HG03342 (cell line): Measurements from ENCODE around the gene OR6C3.
"Not testable (repeated sequence)": the region's sequence is repeated elsewhere in the genome, so short reads cannot be mapped to it uniquely, and the experiment has no call there.

Source experiments
- ATAC-seq: cut with Tn5 transposase; IDR thresholded peaks from one replicate; pipeline ENCODE4 v1.9.1; 2021; ENCODE audit warnings: mild to moderate bottlenecking, moderate library complexity; ENCODE audit not compliant: unreplicated experiment

Gene OR6C3

DNA sequence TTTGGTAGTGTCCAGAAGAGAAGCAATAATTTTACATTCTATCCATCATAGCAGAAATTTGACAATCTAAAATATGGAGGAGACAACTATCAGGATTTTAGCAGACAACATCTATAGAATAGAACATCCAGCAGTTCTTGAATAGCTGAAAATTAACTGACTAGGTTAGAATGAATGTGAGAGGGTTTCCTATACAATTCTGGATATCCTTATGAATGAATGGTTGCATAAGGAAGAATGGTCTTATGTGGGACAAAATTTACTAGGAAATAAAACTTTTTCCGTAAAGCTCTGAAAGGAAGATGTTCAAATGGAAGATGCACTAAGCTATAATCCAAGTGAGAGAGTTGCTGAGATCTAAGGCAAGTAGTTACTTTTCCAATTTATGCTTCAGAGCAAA, at the start of gene OR6C3:
TSS of gene OR6C3 (plus strand) at position 301 of the 400 bp plus-strand sequence. CDS start 955 bp downstream, outside the sequence.
- ATAC-seq, result no peak

DNA sequence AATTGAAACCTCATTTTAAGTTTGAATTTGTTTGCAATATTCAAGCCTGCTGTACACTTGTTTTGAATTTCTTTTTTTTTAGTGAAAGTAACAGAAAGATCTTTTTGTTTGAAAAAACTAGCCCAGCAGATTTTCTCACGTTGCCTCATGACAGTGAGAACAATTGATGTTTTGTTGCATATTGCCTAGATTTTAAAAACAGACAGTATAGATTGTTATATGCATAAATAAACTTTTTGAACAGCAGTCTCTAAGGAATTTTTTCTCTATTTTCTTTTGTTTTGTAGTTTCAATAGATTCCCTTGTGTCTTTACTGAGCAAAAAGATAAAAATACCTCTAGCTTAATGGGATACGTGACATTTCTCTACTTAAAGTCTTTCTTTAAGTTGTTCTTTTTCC, 49.6 kb upstream of the OR6C3 start:
- ATAC-seq, result no peak

DNA sequence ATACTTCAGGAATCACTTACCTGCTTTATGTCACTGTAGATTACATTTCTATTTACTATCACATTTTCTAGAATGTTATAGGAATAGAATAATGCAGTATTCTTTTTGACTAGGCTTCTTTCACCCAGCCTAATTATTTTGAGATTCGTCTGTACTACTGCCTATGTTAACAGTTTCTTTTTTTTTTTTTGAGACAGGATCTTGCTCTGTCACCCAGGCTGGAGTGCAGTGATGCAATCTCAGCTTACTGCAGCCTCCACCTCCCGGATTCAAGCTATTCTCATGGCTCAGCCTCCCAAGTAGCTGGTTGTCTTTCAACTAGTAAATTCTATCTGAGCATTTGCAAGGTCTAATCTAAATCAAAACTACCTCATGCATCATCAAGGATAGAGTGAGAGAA, 40.5 kb upstream of the OR6C3 start:
- no peak for ATAC-seq

- ATAC-seq, result no peak
Observed at GRCh38 chr12:55296469-55296868, 34.1 kb upstream of the OR6C3 start, which contains the start of gene OR6C6. OR6C6 (minus strand) TSS chr12:55296569; CDS start chr12:55295232, 1,337 bp downstream.

DNA sequence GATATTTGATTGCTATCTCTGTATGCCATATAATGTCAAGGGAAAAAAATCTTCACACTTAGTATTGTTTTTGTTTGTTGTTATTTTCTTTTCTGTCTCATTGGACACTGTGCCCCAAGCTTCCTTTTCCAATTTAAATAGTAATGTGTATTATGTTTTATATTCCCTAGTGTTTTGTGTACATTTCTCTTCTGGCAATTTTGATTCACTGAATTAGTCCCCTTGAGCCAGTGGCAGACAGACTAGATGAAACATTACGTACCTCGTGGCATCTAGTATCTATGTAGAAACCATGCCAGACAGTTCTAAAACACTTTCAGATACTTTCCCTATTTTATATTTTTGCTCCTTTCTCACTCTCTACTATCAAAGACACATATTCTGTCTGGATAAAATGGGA, 16.5 kb upstream of the OR6C3 start, which contains the start of gene OR6C1:
TSS of gene OR6C1 (plus strand) at position 301 of the 400 bp plus-strand sequence. CDS start 6,257 bp downstream, outside the sequence.
- no peak for ATAC-seq

DNA sequence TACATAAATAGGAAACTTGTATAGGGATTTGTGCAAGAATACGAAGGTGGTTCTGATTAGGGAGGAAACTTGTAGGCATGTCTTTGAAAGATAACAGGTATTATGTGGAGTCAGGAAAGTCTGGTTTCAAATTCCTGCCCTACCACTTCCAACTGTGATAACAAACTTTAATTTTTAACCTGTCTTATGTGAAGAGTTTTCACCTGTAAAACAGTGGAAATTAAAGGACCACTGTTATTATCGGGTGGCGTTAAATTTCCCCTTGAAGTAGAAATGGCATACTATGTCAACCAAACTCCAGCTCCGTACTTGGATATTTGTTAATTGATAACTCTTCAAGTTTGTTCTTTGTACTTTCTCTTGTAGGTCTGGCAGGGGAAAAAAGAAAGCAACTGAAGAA, 10.3 kb upstream of the OR6C3 start:
- no peak for ATAC-seq

GRCh38 chr12:55325801-55326200, 4.7 kb upstream of the OR6C3 start:
- ATAC-seq, result not testable (repeated sequence)

GRCh38 chr12:55336002-55336401, 5.5 kb downstream of the OR6C3 start:
- no peak for ATAC-seq

DNA sequence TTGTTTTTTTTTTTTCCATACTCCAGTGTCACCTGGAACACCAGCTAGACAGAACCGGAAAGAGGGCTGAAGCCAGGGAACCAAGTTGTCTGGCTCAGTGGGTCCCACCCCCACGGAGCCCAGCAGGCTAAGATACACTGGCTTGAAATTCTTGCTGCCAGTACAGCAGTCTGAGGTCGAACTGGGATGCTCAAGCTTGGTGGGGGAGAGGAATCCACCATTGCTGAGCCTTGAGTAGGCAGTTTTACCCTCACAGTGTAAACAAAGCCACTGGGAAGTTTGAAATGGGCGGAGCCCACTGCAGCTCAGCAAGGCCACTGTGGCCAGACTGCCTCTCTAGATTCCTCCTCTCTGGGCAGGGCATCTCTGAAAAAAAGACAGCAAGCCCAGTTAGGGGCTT, 24.8 kb downstream of the OR6C3 start:
- ATAC-seq, result not testable (repeated sequence)

DNA sequence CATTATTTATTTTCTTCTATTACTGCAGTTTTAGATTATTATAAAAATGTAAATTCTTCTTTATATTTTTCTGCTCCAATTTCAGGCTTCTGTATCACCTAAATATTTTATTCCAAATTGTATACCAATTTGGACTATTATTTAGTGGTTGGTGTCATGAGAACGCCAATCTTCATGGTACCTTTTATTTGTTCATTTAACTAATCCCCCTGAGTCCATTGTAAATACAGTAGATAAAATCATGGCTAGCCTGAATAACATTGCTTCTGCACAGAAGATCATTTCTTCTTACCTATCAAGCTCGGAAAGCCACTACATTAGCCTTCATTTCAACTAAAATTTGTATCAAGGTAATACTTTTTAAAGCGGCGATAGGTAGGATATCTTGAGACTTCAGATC, 32.1 kb downstream of the OR6C3 start, which contains the start of gene OR6C75:
TSS of gene OR6C75 (plus strand) at position 301 of the 400 bp plus-strand sequence. CDS start 2,136 bp downstream, outside the sequence.
- ATAC-seq, result no peak

GRCh38 chr12:55365086-55365485, 34.5 kb downstream of the OR6C3 start:
- no peak for ATAC-seq

DNA sequence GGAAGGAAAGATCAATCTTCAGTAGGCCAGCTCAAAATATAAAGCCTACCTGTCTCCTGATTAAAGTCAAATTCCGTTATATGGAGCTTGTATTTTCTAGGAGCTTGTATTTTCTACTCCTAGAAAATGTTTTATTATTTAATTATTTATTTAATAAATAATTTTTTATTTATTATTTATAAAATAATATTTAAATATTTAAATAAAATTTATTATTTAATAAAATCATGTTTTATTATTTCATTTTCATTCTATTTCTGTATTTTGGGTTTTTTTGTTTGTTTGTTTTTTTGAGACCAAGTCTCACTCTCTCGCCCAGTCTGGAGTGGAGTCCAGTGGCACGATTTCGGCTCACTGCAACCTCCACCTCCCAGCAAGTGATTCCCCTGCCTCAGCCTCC, 42.0 kb downstream of the OR6C3 start:
- ATAC-seq, result no peak
